Natural killer cell treated with Interleukin-12 subunit alpha and Interleukin-12 subunit beta and Interleukin-15 and Interleukin-18, amount 100 ng/mL, for 72 hours (primary cell): ENCODE measurements around the gene MICU1. TPM values are rescaled to one million over a fixed set of nuclear protein-coding genes. Genes with fewer than 3 reads are reported as not detected.
A peak's percentile ranks its signal among the peaks of the same experiment; 100 is the strongest.

ENCODE experiments used
- ATAC-seq, 2 donors: fragments of 150-1000 bp; cut with Tn5 transposase in 1 of 2; sonication (Bioruptor Pico), chemical (Tn5 transposase) in 1 of 2; 2 replicates each; pipeline ENCODE4 v1.10.0; 2021
- DNase-seq: peaks from one replicate; pipeline ENCODE4 v3.0.0; 2022; ENCODE audit warnings: low spot score
- H3K27ac Mint-ChIP-seq, 2 donors: 1 replicate in 1 of 2; 2 replicates in 1 of 2; pipeline ENCODE4 v1.8.0; 2022; ENCODE audit warnings: mixed read lengths in 2 of 2, mild to moderate bottlenecking in 1 of 2, moderate library complexity in 1 of 2
- H3K27me3 Mint-ChIP-seq, 2 donors: 1 replicate in 1 of 2; 2 replicates in 1 of 2; pipeline ENCODE4 v1.8.0; 2022; ENCODE audit warnings: mixed read lengths in 2 of 2
- H3K36me3 Mint-ChIP-seq: one replicate; pipeline ENCODE4 v1.8.0; 2022; ENCODE audit warnings: mixed read lengths
- H3K4me1 Mint-ChIP-seq, 2 donors: 1 replicate in 1 of 2; 2 replicates in 1 of 2; pipeline ENCODE4 v1.8.0; 2022; ENCODE audit warnings: low read depth in 2 of 2, mixed read lengths in 2 of 2, mild to moderate bottlenecking in 1 of 2
- H3K4me3 Mint-ChIP-seq: one replicate; pipeline ENCODE4 v1.8.0; 2022; ENCODE audit warnings: mixed read lengths
- H3K9me3 Mint-ChIP-seq: 2 replicates; pipeline ENCODE4 v1.8.0; 2022; ENCODE audit warnings: mixed read lengths
- total RNA-seq, 2 donors: library from RNA; stranded (reverse); gene quantifications; one replicate each; pipeline ENCODE4 v1.2.3, GENCODE V29; 2022

MICU1 gene
- total RNA-seq, 2 donors from 2014 or later = 40.8 to 43.0 TPM

DNA sequence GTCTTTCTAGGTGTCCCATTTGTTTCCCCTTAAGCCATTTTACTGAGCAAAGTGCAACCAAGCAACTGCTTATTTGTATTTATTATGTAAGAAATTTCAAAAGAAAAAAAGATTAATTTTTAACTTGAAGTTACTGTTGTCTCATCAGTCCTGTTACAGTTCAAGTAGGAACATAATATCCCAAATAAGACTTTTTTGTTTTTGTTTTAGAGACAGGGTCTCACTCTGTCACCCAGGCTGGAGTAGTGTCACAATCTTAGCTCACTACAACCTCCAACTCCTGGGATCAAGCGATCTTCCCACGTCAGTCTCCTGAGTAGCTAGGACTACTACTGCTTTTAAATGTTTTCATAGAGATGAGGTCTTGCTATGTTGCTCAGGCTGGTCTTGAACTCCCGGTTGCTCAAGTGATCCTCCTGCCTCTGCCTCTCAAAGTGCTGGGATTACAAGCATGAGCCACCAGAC lies 101.9 kb downstream of the MICU1 start:
- Mint-ChIP-seq H3K4me3 (no peak overlapping the region), H3K27ac (no peak overlapping the region), H3K36me3 (no peaks in the 10 kb centered on the region), H3K9me3 (no peaks in the 10 kb centered on the region), H3K27me3 (no peaks in the 10 kb centered on the region), H3K4me1 (no peaks in the 10 kb centered on the region)
- ATAC-seq = no peak
- no peak for DNase-seq

DNA sequence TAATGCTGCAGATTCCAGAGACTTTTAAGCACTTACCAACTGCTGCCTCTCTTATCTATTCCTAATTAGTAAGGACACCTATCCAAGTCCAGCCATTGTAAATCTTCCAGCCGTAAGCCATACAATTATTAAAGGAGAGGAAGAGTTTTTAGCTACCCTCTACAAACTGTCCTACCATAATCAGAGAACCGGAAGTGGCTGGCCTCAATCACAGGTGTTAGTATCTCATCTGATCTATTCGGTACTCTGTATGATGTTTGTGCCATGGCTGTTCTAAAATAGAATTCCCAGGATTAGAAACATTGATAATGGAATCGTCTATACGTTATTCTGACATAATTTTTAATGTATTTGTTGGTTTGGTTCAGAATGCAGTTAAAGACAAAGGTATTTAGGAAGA lies 102.8 kb downstream of the MICU1 start:
- Mint-ChIP-seq H3K4me1 (no peaks in the 10 kb centered on the region), H3K9me3 (no peaks in the 10 kb centered on the region), H3K27me3 (no peaks in the 10 kb centered on the region), H3K27ac (no peak overlapping the region), H3K36me3 (no peaks in the 10 kb centered on the region), H3K4me3 (no peak overlapping the region)
- DNase-seq (no peak), ATAC-seq (no peak)

DNA sequence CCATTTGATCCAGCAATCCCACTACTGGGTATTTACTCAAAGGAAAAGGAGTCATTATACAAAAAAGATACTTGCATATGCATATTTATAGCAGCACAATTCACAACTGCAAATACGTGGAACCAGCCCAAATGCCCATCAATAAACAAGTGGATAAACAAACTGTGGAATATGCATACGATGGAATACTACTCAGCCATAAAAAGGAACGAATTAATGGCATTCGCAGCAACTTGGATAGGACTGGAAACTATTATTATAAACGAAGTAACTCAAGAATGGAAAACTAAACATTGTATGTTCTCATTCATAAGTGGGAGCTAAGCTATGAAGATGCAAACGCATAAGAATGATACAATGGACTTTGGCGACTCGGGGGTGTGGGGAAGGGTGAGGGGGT lies 108.6 kb downstream of the MICU1 start:
- H3K36me3 Mint-ChIP-seq = peaks cover 11% of the 10 kb centered on the region
- DNase-seq (no peak), ATAC-seq (no peak)
- no peaks in the 10 kb centered on the region for H3K9me3 Mint-ChIP-seq
- H3K27ac Mint-ChIP-seq = no peak overlapping the region
- no peaks in the 10 kb centered on the region for H3K27me3 Mint-ChIP-seq
- no peaks in the 10 kb centered on the region for H3K4me1 Mint-ChIP-seq
- H3K4me3 Mint-ChIP-seq = no peak overlapping the region

DNA sequence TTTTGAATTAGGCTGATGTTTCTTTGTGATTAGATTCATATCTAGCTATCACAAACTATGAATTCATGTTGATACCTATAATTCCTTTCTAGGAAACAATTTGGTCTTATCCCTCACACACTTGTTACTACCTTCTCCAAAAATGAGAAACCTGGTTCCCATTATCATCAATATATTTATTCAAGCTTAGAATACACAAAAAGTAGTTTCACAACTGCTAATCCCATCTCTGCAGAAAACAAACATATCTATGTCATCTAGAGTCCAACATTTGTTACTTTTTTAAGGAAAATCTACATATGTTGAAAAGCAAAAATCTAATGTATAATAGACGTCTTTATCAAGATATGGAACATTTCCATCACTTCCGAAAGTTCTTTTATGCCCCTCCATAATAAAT lies 110.4 kb downstream of the MICU1 start:
- Mint-ChIP-seq H3K27me3 (no peaks in the 10 kb centered on the region), H3K36me3 (peaks cover 11% of the 10 kb centered on the region), H3K4me3 (no peak overlapping the region), H3K4me1 (peaks cover 0 to 2% of the 10 kb centered on the region in 2 donors), H3K27ac (no peak overlapping the region), H3K9me3 (no peaks in the 10 kb centered on the region)
- no peak for DNase-seq
- ATAC-seq = no peak

DNA sequence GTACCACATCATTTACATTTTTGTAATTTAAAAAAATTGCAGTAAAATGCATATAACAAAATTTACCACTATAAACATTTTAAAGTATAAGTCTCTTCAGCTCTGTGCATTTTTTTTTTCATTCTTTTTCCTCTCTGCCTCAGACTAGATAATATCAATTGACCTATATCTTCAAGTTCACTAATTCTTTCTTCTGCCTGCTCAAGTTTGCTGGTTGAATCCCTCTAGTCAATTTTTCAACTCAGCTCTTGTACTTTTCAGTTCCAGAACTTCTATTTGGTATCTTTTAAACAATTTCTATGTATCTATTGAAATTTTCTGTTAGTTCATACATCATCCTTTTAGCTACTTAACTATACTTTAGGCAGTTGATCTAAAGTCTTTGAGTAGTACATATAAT lies 112.0 kb downstream of the MICU1 start:
- ATAC-seq (no peak), DNase-seq (no peak)
- Mint-ChIP-seq H3K27me3 (no peaks in the 10 kb centered on the region), H3K4me1 (peaks cover 2 to 7% of the 10 kb centered on the region in 2 donors), H3K27ac (no peak overlapping the region), H3K4me3 (no peak overlapping the region), H3K36me3 (peaks cover 11% of the 10 kb centered on the region), H3K9me3 (no peaks in the 10 kb centered on the region)

DNA sequence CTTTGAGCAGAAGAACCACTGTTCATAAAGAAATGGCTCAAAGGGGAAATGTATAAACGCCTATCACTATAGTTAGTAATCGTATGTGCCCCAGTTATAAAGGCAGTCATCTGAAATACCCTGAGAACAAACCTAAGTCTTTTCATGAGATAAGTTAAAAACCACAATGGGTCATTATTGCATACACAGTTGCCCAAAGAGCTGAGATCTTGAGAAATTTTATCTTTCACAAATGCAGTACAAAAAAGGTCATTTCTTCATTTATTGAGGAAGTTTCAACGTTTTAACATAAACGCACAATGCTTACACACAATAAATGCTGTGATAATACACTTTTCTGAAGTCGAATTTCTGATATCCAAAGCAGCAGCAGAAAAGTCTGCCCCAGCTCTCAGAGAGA lies 114.4 kb downstream of the MICU1 start:
- peaks cover 2 to 7% of the 10 kb centered on the region in 2 donors for H3K4me1 Mint-ChIP-seq
- no peaks in the 10 kb centered on the region for H3K27me3 Mint-ChIP-seq
- H3K4me3 Mint-ChIP-seq = no peak overlapping the region
- H3K27ac Mint-ChIP-seq = no peak overlapping the region
- DNase-seq (no peak), ATAC-seq (no peak)
- no peaks in the 10 kb centered on the region for H3K9me3 Mint-ChIP-seq
- H3K36me3 Mint-ChIP-seq = peaks cover 11% of the 10 kb centered on the region

DNA sequence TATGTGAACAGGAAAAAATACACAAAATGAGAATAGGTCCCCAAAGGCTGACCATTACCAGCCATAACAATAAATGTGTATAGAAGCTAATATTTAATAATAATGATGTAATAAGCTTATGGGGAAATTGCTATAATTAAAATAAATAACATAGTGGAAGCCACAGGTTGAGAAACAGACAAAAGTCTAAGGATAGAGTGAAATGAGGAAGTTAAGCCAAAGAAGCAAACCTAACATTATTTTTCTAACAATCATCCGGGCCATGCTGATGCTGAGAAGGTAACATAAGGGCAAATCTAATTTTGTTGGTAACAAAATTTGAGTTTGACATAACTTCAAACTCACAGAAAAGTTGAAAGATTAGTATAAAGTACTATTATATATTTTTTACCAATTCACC lies 115.9 kb downstream of the MICU1 start:
- H3K36me3 Mint-ChIP-seq = peaks cover 16% of the 10 kb centered on the region
- no peak overlapping the region for H3K27ac Mint-ChIP-seq
- DNase-seq = no peak
- H3K27me3 Mint-ChIP-seq = no peaks in the 10 kb centered on the region
- no peak for ATAC-seq
- H3K9me3 Mint-ChIP-seq = no peaks in the 10 kb centered on the region
- H3K4me3 Mint-ChIP-seq = no peak overlapping the region
- H3K4me1 Mint-ChIP-seq = peaks cover 2 to 7% of the 10 kb centered on the region in 2 donors

DNA sequence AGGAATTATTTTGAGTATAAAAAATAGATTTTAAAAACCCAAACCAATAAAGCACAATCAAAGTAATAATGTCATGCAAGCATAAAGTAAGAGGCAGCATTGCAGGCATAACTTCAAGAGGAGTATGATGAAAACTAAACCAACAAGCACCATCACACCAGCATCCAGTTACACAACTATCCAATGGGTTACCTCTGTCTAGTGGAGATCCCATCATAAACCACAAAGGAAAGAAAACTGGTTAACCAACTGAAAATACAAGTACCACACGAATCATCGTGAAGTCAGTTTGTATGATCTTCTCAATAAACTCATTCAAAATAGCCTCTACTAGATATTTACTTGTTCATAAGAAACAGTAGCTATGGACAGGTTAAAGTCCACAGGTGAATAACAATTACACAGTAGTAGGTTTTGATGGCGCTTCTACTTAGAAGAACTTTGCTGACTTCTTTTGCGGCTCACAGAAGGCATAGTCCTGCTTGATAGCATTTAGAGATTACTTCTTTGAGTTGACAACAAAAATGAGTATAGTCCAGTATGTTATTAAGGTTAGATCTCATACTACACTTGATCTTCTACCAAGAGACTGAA lies 116.6 kb downstream of the MICU1 start:
- no peak overlapping the region for H3K27ac Mint-ChIP-seq
- no peaks in the 10 kb centered on the region for H3K27me3 Mint-ChIP-seq
- ATAC-seq (peak; percentile 53 to 67), DNase-seq (no peak)
- H3K4me3 Mint-ChIP-seq = no peak overlapping the region
- peaks cover 2 to 7% of the 10 kb centered on the region in 2 donors for H3K4me1 Mint-ChIP-seq
- peaks cover 14% of the 10 kb centered on the region for H3K36me3 Mint-ChIP-seq
- H3K9me3 Mint-ChIP-seq = no peaks in the 10 kb centered on the region

DNA sequence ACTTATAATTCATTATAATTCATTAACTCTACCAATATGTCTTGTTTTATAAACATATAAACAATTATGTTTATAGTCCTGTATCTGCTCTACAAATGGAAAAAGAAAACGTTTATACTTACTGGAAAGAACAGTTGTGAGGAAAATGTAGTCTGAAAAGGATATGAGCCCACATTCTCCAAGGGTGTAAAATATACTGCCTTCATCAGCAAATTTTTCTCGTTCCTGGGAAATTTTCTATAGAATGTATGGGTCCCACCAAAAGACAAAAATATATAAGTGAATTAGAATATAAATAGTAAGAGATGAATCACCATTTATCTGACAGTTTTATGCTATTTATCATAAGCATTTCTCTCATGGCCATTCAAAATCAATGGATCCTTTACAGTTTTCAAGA lies 117.8 kb downstream of the MICU1 start:
- H3K27ac Mint-ChIP-seq = no peak overlapping the region
- ATAC-seq (no peak), DNase-seq (no peak)
- no peaks in the 10 kb centered on the region for H3K27me3 Mint-ChIP-seq
- H3K4me3 Mint-ChIP-seq = no peak overlapping the region
- no peaks in the 10 kb centered on the region for H3K9me3 Mint-ChIP-seq
- peaks cover 2 to 7% of the 10 kb centered on the region in 2 donors for H3K4me1 Mint-ChIP-seq
- peaks cover 15% of the 10 kb centered on the region for H3K36me3 Mint-ChIP-seq

DNA sequence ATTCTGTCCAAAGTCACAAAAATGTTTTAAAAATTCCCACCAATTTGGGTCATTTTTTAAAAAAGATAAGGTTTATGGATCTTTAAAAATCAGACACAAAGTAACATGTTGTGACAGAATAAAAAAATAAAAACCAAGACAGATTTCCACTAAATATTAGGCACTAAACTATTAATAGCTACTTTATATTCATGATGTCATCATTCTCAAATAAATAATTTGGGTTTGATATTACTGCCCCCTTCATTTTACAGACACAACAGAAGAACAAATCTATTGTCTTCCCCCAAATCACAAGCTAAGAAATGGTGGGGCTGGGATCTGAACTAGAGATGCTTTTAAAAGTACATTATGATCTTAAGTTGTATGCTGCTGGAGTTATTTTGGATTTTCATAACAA lies 119.4 kb downstream of the MICU1 start:
- no peak overlapping the region for H3K27ac Mint-ChIP-seq
- DNase-seq (no peak), ATAC-seq (no peak)
- H3K4me3 Mint-ChIP-seq = no peak overlapping the region
- peaks cover 0 to 7% of the 10 kb centered on the region in 2 donors for H3K4me1 Mint-ChIP-seq
- peaks cover 15% of the 10 kb centered on the region for H3K36me3 Mint-ChIP-seq
- no peaks in the 10 kb centered on the region for H3K9me3 Mint-ChIP-seq
- H3K27me3 Mint-ChIP-seq = no peaks in the 10 kb centered on the region

DNA sequence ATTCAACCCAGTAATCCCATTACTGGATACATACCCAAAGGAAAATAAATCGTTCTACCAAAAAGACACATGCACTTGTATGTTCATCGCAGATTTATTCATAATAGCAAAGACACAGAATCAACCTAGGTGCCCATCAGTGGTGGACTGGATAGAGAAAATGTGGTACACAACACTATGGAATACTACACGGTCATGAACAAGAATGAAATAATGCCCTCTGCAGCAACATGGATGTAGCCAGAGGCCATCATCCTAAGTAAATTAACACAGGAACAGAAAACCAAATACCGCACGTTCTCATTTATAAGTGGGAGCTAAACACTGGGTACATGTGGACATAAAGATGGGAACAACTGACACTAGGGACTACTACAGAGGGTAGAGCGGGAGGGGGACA lies 120.4 kb downstream of the MICU1 start:
- DNase-seq = no peak
- Mint-ChIP-seq H3K36me3 (peaks cover 15% of the 10 kb centered on the region), H3K4me1 (peaks cover 0 to 7% of the 10 kb centered on the region in 2 donors), H3K27me3 (no peaks in the 10 kb centered on the region), H3K27ac (no peak overlapping the region), H3K9me3 (no peaks in the 10 kb centered on the region), H3K4me3 (no peak overlapping the region)
- no peak for ATAC-seq

DNA sequence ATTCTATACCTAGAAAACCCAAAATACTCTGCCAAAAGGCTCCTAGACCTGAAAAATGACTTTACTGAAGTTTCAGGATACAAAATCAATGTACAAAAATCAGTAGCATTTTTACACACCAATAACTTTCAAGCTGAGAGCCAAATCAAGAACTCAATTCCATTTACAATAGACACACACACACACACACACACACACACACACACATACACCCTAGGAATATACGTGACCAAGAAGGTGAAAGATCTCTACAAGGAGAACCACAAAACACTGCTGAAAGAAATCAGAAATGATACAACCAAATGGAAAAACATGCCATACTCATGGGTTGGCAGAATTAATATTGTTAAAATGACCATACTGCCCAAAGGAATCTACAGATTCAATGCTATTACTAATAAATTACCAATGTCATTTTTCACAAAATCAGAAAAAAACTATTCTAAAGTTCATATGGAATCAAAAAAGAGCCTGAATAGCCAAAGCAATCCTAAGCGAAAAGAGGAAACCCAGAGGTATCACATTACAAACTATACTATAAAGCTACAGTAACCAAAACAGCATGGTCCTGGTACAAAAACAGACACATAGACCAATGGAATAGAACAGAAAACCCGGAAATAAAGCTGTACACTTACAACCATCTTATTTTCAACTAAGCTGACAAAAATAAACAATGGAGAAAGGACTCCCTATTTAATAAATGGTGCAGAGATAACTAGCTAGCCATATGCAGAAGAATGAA lies 122.0 kb downstream of the MICU1 start:
- H3K4me1 Mint-ChIP-seq = no peaks in the 10 kb centered on the region
- H3K27ac Mint-ChIP-seq = no peak overlapping the region
- ATAC-seq (no peak), DNase-seq (no peak)
- H3K27me3 Mint-ChIP-seq = no peaks in the 10 kb centered on the region
- H3K4me3 Mint-ChIP-seq = no peak overlapping the region
- no peaks in the 10 kb centered on the region for H3K9me3 Mint-ChIP-seq
- peaks cover 15% of the 10 kb centered on the region for H3K36me3 Mint-ChIP-seq

DNA sequence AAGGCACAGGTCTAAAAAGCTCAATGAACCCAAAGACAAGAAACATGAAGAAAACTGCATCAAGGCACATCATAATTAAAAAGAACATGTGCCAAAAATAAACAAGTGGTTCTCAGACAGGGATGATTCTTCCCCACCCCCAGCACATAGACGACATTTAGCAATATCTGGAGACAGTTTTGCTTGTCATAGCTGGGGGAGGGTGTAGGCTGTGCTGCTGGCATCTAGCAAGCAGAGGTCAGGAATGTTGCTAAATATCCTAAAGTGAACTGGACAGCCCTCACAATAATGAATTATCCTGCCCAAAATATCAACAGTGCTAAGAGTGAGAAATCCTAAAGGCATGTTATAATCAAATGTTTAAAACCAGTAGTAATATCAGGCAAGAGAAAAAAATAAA lies 122.6 kb downstream of the MICU1 start:
- Mint-ChIP-seq H3K36me3 (peaks cover 15% of the 10 kb centered on the region), H3K27me3 (no peaks in the 10 kb centered on the region), H3K27ac (no peak overlapping the region), H3K9me3 (no peaks in the 10 kb centered on the region), H3K4me1 (no peaks in the 10 kb centered on the region), H3K4me3 (no peak overlapping the region)
- ATAC-seq (no peak), DNase-seq (no peak)

DNA sequence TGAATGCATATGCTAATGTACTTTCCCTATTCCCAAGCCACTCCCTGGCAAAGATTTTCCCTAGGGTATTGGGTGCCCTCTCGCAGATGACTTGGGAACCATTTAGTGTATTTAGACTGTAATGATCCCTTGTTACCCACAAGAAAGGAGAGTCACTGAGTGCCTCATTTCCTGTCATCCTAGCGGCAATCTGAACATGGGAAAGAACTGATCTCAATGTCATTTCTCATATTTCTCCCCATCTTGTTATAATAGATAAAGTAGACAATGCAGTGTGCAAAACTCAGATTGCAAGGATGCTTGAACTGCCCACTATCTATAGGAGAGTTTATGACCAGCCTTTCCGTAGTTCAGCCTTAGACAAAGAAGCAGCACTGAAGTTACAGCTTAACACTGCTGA lies 123.3 kb downstream of the MICU1 start:
- no peaks in the 10 kb centered on the region for H3K9me3 Mint-ChIP-seq
- H3K4me1 Mint-ChIP-seq = no peaks in the 10 kb centered on the region
- no peak overlapping the region for H3K27ac Mint-ChIP-seq
- no peak for ATAC-seq
- peaks cover 15% of the 10 kb centered on the region for H3K36me3 Mint-ChIP-seq
- H3K27me3 Mint-ChIP-seq = no peaks in the 10 kb centered on the region
- no peak for DNase-seq
- no peak overlapping the region for H3K4me3 Mint-ChIP-seq
